CD14-positive monocyte (primary cell): ENCODE measurements around the gene CCDC33. TPM values are rescaled to one million over a fixed set of nuclear protein-coding genes. Genes with fewer than 3 reads are reported as not detected.
A peak's percentile ranks its signal among the peaks of the same experiment; 100 is the strongest.

Experiments used
- DNase-seq, 3 donors: peaks; one replicate each; pipeline ENCODE4 v3.0.0-alpha.2; 2011 to 2022
- H2AFZ ChIP-seq: 2 replicates; pipeline ENCODE4 v1.6.0; 2012; ENCODE audit warnings: mild to moderate bottlenecking, low read depth, low read length, inconsistent platforms; ENCODE audit not compliant: insufficient read depth, poor library complexity, severe bottlenecking
- H3K27ac ChIP-seq, 2 donors: 1 replicate in 1 of 2; 2 replicates in 1 of 2; pipeline ENCODE4 v1.5.1; 2012 to 2013; ENCODE audit warnings: low read length in 2 of 2, control low read depth in 1 of 2, inconsistent platforms in 1 of 2, low read depth in 1 of 2, mild to moderate bottlenecking in 1 of 2
- H3K27me3 ChIP-seq, 2 donors: one replicate each; pipeline versions ENCODE4 v1.6.0 to v1.6.1; 2011 to 2013; ENCODE audit warnings: low read length in 2 of 2; ENCODE audit not compliant: control insufficient read depth in 2 of 2, insufficient read depth in 2 of 2
- H3K36me3 ChIP-seq, 2 donors: replicated peaks in 1 of 2; 1 replicate in 1 of 2; 2 replicates in 1 of 2; pipeline versions ENCODE4 v1.5.1 to v1.6.1; 2012 to 2013; ENCODE audit warnings: low read length in 2 of 2, control low read depth in 1 of 2, inconsistent platforms in 1 of 2, mild to moderate bottlenecking in 1 of 2; ENCODE audit not compliant: insufficient read depth in 2 of 2, control insufficient read depth in 1 of 2
- H3K4me1 ChIP-seq, 2 donors: 1 replicate in 1 of 2; 2 replicates in 1 of 2; pipeline versions ENCODE4 v1.5.1 to v1.6.1; 2012 to 2013; ENCODE audit warnings: low read length in 2 of 2, control low read depth in 1 of 2, inconsistent platforms in 1 of 2, mild to moderate bottlenecking in 1 of 2, moderate library complexity in 1 of 2; ENCODE audit not compliant: insufficient read depth in 2 of 2, control insufficient read depth in 1 of 2
- H3K4me2 ChIP-seq: replicated peaks from 2 replicates; pipeline ENCODE3; 2012; ENCODE audit warnings: low read length, moderate library complexity, mild to moderate bottlenecking; ENCODE audit not compliant: poor library complexity, severe bottlenecking; ENCODE audit errors: extremely low read depth
- H3K4me3 ChIP-seq, 3 experiments: fragments of 200-600 bp in 1 of 3; sonication (generic) in 1 of 3; replicated peaks in 1 of 3; 1 replicate in 2 of 3; 2 replicates in 1 of 3; pipeline ENCODE4 v1.5.1; 2011 to 2013; ENCODE audit warnings: low read length in 3 of 3, mild to moderate bottlenecking in 3 of 3, control low read depth in 2 of 3, low read depth in 2 of 3, inconsistent platforms in 1 of 3, moderate library complexity in 1 of 3
- H3K79me2 ChIP-seq: 2 replicates; pipeline ENCODE4 v1.6.0; 2012; ENCODE audit warnings: mild to moderate bottlenecking, control low read depth, inconsistent platforms, low read length, moderate library complexity; ENCODE audit not compliant: insufficient read depth
- H3K9ac ChIP-seq: 2 replicates; pipeline ENCODE4 v1.6.0; 2017; ENCODE audit warnings: low read length, mild to moderate bottlenecking; ENCODE audit not compliant: insufficient read depth, poor library complexity, severe bottlenecking
- H3K9me3 ChIP-seq, 2 donors: replicated peaks in 1 of 2; 1 replicate in 1 of 2; 2 replicates in 1 of 2; pipeline versions ENCODE4 v1.5.1 to v1.6.1; 2012 to 2013; ENCODE audit warnings: low read length in 2 of 2, control low read depth in 1 of 2; ENCODE audit not compliant: control insufficient read depth in 1 of 2, insufficient read depth in 1 of 2
- H4K20me1 ChIP-seq: 2 replicates; pipeline ENCODE4 v1.6.0; 2012; ENCODE audit warnings: mild to moderate bottlenecking, low read length, control low read depth, moderate library complexity; ENCODE audit not compliant: insufficient read depth
- H3K27ac Mint-ChIP-seq, 7 donors: one replicate each; pipeline ENCODE4 v1.8.0; 2020; ENCODE audit warnings: mild to moderate bottlenecking in 7 of 7, mixed read lengths in 7 of 7, moderate library complexity in 6 of 7, inconsistent platforms in 2 of 7
- H3K27me3 Mint-ChIP-seq, 3 donors: one replicate each; pipeline ENCODE4 v1.8.0; 2021 to 2022; ENCODE audit warnings: low read depth in 3 of 3, mild to moderate bottlenecking in 3 of 3, mixed read lengths in 3 of 3, moderate library complexity in 3 of 3, inconsistent platforms in 1 of 3
- H3K36me3 Mint-ChIP-seq, 2 donors: one replicate each; pipeline ENCODE4 v1.8.0; 2020; ENCODE audit warnings: mixed read lengths in 2 of 2, inconsistent platforms in 1 of 2, mild to moderate bottlenecking in 1 of 2
- H3K4me1 Mint-ChIP-seq: one replicate; pipeline ENCODE4 v1.8.0; 2020; ENCODE audit warnings: mild to moderate bottlenecking, mixed read lengths
- H3K4me3 Mint-ChIP-seq, 2 donors: one replicate each; pipeline ENCODE4 v1.8.0; 2020; ENCODE audit warnings: mild to moderate bottlenecking in 2 of 2, mixed read lengths in 2 of 2, moderate library complexity in 1 of 2
- H3K9me3 Mint-ChIP-seq, 7 donors: one replicate each; pipeline ENCODE4 v1.8.0; 2020 to 2022; ENCODE audit warnings: mixed read lengths in 7 of 7, mild to moderate bottlenecking in 6 of 7, moderate library complexity in 6 of 7, inconsistent platforms in 2 of 7
- CTCF ChIP-seq: fragments of 200-600 bp; IDR thresholded peaks from one replicate; pipeline ENCODE4 v1.8.0; 2022; ENCODE audit warnings: antibody characterized with exemption, mild to moderate bottlenecking
- WGBS: methylation state at CpG from one replicate; pipeline ENCODE4 v1.1.5; 2013; ENCODE audit warnings: missing lambda C conversion rate; ENCODE audit not compliant: insufficient coverage; 5-methylcytosine and 5-hydroxymethylcytosine counted together
- intact Hi-C, 2 donors: fragments of 100-400 bp; cut with micrococcal nuclease; formaldehyde crosslinking; loops; one replicate each; pipeline versions ENCODE4 v1.15.0 to v1.15.1; 2023
- polyA plus RNA-seq, 3 donors: library from polyadenylated mRNA; depleted of rRNA in 1 of 3; unstranded in 2 of 3; stranded (reverse) in 1 of 3; fragments of 300-500 nt in 2 of 3; fragments of >200 nt in 1 of 3; fragmentation: Illumina TruSeq in 2 of 3; gene quantifications; 1 replicate in 2 of 3; 2 replicates in 1 of 3; pipeline ENCODE4 v1.2.3, GENCODE V29; 2012 to 2021

CCDC33 gene
- polyA plus RNA-seq, 3 donors, result not detected

- Histone ChIP-seq H3K4me2 (no peak overlapping the region), H3K79me2 (no peaks in the 10 kb centered on the region), H3K9me3 (no peaks in the 10 kb centered on the region), H2AFZ (no peak overlapping the region), H4K20me1 (no peaks in the 10 kb centered on the region), H3K9ac (no peak overlapping the region), H3K27me3 (no peaks in the 10 kb centered on the region), H3K4me3 (no peak overlapping the region), H3K4me1 (peaks cover 6% of the 10 kb centered on the region in 2 donors), H3K27ac (no peak overlapping the region), H3K36me3 (no peaks in the 10 kb centered on the region)
- TF ChIP-seq CTCF, result no peak
- H3K36me3 Mint-ChIP-seq, result no peaks in the 10 kb centered on the region
- intact Hi-C loops, result no loop called here
- H3K4me3 Mint-ChIP-seq, result no peak overlapping the region
- H3K27me3 Mint-ChIP-seq, result peaks cover 1 to 2% (median 2%) of the 10 kb centered on the region in 3 donors
- no peak for DNase-seq
- H3K4me1 Mint-ChIP-seq, result peaks cover 5% of the 10 kb centered on the region
- peak overlapping the region in 1 of 7 donors; percentile 22 for H3K27ac Mint-ChIP-seq
- WGBS, result 75% methylated on average over 1 of the region's 4 CpGs
- no peaks in the 10 kb centered on the region for H3K9me3 Mint-ChIP-seq
These were observed 42.8 kb upstream of the CCDC33 start for GRCh38 chr15:74193299-74193718.

- no peaks in the 10 kb centered on the region for H3K36me3 ChIP-seq
- H3K4me1 ChIP-seq, result peaks cover 6% of the 10 kb centered on the region in 2 donors
- no peak overlapping the region for H3K27ac ChIP-seq
- intact Hi-C loops, result no loop called here
- no peak overlapping the region for H3K4me2 ChIP-seq
- no peaks in the 10 kb centered on the region for H4K20me1 ChIP-seq
- H3K4me1 Mint-ChIP-seq, result peaks cover 5% of the 10 kb centered on the region
- TF ChIP-seq CTCF, result no peak
- no peak overlapping the region for H2AFZ ChIP-seq
- no peak overlapping the region for H3K4me3 Mint-ChIP-seq
- 37% methylated on average over 4 of the region's 6 CpGs for whole genome bisulfite sequencing
- H3K4me3 ChIP-seq, result no peak overlapping the region
- peaks cover 1 to 2% (median 2%) of the 10 kb centered on the region in 3 donors for H3K27me3 Mint-ChIP-seq
- no peaks in the 10 kb centered on the region for H3K9me3 Mint-ChIP-seq
- no peak overlapping the region for H3K27ac Mint-ChIP-seq
- no peaks in the 10 kb centered on the region for H3K79me2 ChIP-seq
- H3K36me3 Mint-ChIP-seq, result no peaks in the 10 kb centered on the region
- H3K27me3 ChIP-seq, result no peaks in the 10 kb centered on the region
- DNase-seq, result no peak
- H3K9ac ChIP-seq, result no peak overlapping the region
- no peaks in the 10 kb centered on the region for H3K9me3 ChIP-seq
These were observed 42.2 kb upstream of the CCDC33 start for GRCh38 chr15:74193905-74194304.
